Fibroblast of peridontal ligament (primary cell): ENCODE measurements around the gene SPATA9.
"Not testable (repeated sequence)": the region's sequence is repeated elsewhere in the genome, so short reads cannot be mapped to it uniquely, and the experiment has no call there.

Experiments used
- DNase-seq: peaks from one replicate; pipeline ENCODE4 v3.0.0-alpha.2; 2010; ENCODE audit errors: extremely low read depth

The SPATA9 gene

GRCh38 chr5:95646226-95646568 lies 36.6 kb downstream of the SPATA9 start:
- not testable (repeated sequence) for DNase-seq

GRCh38 chr5:95644351-95645042 lies 38.3 kb downstream of the SPATA9 start:
- peak; percentile 75 for DNase-seq

GRCh38 chr5:95643152-95643551 lies 39.6 kb downstream of the SPATA9 start:
- DNase-seq = no peak

- peak; percentile 39 for DNase-seq
Observed at GRCh38 chr5:95641741-95642220, 41.0 kb downstream of the SPATA9 start.

- no peak for DNase-seq
Observed at GRCh38 chr5:95638632-95639031, 44.2 kb downstream of the SPATA9 start.

GRCh38 chr5:95634081-95634480 lies 48.7 kb downstream of the SPATA9 start:
- DNase-seq = no peak

- no peak for DNase-seq
Observed at GRCh38 chr5:95633671-95634070, 49.1 kb downstream of the SPATA9 start.

GRCh38 chr5:95632942-95633341 lies 49.8 kb downstream of the SPATA9 start:
- not testable (repeated sequence) for DNase-seq

- DNase-seq = peak; percentile 63
Observed at GRCh38 chr5:95631991-95632675, 50.7 kb downstream of the SPATA9 start.

GRCh38 chr5:95631255-95631958 lies 51.4 kb downstream of the SPATA9 start:
- DNase-seq = peak; percentile 93

GRCh38 chr5:95630394-95630917 lies 52.3 kb downstream of the SPATA9 start:
- DNase-seq = no peak

- no peak for DNase-seq
Observed at GRCh38 chr5:95628933-95629332, 53.9 kb downstream of the SPATA9 start.

GRCh38 chr5:95627971-95628810 lies 54.6 kb downstream of the SPATA9 start:
- no peak for DNase-seq

- no peak for DNase-seq
Observed at GRCh38 chr5:95626701-95627100, 56.1 kb downstream of the SPATA9 start.

GRCh38 chr5:95624368-95624767 lies 58.4 kb downstream of the SPATA9 start:
- DNase-seq = no peak

- no peak for DNase-seq
Observed at GRCh38 chr5:95623706-95624105, 59.1 kb downstream of the SPATA9 start.

GRCh38 chr5:95621839-95622629 lies 60.8 kb downstream of the SPATA9 start:
- no peak for DNase-seq

GRCh38 chr5:95620870-95621838 lies 61.6 kb downstream of the SPATA9 start:
- no peak for DNase-seq

- no peak for DNase-seq
Observed at GRCh38 chr5:95620030-95620869, 62.5 kb downstream of the SPATA9 start, which contains the start of gene GPR150. GPR150 (plus strand) TSS chr5:95620087; CDS start chr5:95620276, 189 bp downstream.
